ENCODE measurements around the gene ZMIZ1.

ZMIZ1 gene

DNA sequence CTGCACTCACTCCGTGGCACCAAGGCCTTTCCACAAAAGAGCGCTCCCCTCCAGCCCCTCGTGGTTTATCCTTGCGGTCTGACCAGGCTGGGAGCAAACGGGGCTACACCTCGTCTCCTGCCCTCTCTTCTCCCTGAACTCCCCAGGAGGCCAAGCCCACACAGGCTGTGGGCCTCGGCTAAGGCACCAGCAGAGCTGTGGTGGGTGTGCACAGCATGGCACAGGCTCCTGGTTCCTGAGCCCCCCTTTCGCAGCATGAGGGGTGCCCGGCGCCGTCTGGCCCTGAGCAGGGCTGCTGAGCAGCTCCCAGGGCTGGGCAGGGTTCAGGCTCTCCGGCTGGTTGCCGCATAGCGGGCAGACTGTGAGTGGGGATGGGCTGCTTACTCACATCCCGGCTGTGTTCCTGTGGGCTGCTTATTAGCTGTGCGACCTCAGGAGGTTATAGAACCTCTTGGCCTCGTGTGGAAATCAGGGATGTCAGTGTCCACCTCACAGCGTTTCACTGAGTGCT is 90.4 kb downstream of the ZMIZ1 start:
- DNase-seq = no peak

DNA sequence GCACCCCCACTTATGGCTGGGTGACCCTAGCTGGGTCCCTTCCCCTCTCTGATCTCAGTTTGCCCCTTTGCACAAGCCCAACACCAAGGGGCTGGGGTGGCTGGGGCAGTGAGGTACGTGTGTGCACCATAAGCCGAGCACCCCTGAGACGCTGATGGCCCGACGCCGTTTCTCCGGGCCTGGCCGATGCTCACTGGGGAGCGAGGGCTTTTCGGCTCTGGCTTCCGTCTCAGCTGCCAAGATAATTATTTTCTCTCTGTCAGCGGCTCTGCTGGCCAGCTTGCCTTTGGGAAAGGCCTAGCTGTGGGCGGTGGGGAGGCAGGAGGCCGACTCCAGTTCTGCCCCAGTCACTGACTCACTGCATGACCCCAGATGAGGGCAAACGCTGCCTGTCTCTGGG is 91.0 kb downstream of the ZMIZ1 start:
- no peak for DNase-seq

- DNase-seq = no peak
Measured at GRCh38 chr10:79160191-79160590, 91.4 kb downstream of the ZMIZ1 start.

DNA sequence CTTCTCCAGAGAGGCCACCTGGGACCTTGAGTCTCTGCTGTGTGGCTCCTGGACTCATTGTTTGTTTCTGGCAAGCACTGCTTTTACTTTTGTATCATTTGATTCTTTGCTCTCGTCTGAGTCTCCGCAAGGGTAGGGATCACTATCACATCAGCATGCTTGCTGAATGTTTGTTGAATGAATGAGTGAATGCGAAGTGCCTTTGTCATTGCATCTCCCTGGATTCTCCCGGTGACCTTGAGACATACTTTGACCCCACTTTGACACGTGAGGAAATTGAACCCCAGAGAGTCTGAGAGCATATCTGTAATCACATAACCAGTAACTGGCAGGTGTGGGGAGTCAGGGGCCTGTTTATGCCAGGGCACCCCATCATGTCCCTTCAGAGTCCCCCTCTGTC is 92.8 kb downstream of the ZMIZ1 start:
- no peak for DNase-seq

DNA sequence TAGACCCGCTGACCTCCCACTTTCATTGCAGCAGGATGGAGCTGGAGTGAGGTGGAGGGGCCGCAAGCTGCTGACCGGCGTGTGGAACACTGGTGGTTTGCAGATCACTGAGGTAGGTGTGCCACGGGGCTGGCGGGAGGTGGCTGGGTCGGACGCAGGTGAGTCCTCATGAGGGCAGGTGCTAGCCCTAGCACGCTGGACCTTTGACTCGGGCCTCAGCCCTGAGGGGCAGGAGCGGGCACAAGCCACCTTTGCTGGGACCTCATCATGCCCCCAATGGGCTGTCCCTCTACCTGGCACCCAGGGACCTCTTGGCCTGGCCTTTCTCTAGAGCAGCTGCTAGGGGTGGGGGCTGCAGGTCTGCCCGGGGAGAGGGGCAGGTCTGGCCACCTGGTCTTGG is 93.3 kb downstream of the ZMIZ1 start:
- DNase-seq = no peak

GRCh38 chr10:79162861-79163665 is 94.3 kb downstream of the ZMIZ1 start:
- DNase-seq = no peak

- no peak for DNase-seq
Measured at GRCh38 chr10:79163666-79163975, 94.9 kb downstream of the ZMIZ1 start.

DNA sequence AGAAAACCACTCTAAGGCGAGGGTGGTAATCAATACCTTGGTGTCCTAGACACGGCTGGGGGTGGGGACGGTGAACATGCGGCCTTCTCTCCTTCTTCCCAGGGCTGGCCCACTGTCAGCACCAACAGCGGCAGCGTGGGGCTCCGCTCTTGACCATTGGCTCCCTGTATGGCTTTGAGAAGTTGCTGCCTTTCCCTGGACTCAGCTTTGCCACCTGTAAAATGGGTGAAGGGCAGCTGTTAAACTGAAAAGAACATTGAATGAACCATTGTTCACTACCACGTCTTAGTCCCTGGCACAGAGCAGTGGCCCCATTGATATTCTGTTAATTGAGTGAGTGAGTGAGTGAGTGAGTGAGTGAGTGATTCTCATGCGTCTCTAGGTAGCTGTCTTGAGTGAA is 95.3 kb downstream of the ZMIZ1 start:
- DNase-seq = no peak

DNA sequence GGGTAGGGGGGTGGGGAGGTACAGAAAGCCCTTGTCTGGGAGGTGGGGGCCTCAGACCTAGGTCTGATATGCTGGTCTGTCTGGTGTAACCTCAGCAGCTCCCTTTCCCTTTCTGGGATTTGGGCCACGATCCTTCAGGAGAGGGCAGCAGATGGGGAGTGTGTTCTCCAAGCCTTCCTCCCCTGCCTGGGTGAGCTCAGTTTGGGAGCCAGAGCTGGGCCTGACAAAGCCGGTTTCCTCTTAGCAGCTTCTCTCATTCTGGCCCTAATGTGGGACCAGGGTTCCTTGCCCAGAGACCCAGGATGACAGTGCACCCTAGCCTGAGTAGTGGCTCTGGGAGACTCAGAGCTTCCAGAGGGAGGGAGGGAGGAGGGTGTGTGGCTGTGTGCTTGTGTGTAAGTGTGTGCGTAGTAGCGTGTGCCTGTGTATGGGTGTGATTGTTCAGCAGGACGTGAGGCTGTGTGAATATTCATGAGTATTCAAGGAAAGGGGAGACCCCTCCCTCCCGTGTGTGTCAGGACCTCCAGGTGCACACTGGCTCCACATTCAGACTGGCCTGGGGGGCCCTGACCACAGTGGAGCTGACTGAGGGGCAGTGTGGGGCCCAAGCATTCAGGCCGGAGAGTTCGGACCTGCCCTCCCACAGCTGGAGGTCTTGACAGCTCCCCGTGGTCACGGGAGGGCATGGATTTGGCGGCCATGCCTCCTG is 96.5 kb downstream of the ZMIZ1 start:
- no peak for DNase-seq

DNA sequence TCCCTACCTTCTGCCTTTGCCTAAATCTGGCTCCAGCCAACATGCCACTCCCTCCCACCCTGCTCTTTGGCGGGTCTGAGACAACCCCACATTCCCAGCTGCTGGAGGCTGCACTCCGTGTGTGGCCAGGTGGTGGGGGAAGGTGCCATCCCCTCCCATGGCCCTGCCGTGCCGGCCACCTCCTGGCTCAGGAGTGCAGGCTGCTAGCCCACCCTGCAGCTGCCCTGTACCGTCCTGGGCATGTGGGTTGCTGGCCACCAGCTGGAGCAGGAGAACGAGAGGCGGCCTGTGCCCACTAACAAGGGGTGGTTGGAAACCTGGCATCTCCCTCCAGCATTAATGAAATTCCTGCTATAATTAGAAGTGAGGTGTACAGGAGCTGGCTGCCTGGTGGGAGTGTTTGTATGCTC is 97.6 kb downstream of the ZMIZ1 start:
- DNase-seq = no peak

DNA sequence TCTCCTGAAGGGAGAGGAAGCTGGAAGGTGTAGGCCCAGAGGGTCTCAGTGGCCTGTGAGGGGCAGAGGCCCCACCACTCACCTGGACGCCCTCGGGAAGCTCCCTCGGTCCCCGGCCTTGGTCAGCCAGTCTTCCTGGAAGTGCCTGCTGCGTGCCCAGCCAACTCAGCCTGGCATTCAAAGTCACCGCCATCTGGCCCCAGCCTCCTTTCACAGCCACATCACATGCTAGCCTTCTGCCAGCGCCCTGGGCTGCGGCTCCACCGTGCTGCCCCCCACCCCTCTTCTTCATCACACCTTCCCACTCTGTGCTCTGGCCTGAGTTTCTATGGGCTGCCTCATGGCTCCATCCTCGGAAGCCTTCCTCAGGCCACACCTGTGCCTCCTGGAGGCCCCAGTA is 98.0 kb downstream of the ZMIZ1 start:
- DNase-seq = no peak

DNA sequence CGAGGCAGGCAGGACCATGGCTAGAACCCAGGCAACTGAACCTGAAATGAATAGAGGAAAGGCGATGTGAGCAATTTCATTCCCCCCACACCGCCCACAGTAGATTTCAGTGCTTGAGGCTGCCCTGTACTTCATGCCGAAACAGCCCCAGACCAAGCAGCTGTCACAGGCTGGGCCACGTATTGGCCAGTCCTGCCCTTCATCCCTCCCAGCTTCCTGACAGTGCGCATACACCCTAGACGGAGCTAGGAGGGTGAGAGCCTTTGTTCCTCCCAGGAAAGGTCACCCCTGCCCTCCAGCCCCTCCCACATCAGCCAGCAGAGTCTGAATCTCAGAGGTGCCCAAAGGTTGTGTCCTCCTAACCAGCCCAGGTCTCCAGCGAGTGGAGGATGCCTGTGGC is 98.8 kb downstream of the ZMIZ1 start:
- no peak for DNase-seq

DNA sequence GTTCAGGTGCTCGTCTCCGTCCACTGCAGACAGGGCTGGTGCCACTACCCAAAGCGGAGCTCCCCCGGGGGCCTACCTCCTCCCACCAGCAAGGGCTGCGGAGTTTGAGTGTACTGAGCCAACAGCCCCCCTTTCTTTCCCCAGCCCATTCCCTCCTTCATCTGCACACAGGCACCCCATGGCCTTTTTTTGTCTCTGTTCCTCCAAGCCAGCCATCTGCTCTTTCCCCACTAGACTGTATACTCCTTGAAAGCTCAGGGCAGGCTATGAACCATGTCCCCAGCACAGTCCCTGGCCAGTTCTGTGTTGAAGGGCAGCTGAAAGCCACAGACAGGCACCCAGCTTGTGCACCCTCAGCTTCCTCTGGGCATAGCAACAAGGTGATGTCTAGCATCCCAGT is 99.4 kb downstream of the ZMIZ1 start:
- DNase-seq = no peak

DNA sequence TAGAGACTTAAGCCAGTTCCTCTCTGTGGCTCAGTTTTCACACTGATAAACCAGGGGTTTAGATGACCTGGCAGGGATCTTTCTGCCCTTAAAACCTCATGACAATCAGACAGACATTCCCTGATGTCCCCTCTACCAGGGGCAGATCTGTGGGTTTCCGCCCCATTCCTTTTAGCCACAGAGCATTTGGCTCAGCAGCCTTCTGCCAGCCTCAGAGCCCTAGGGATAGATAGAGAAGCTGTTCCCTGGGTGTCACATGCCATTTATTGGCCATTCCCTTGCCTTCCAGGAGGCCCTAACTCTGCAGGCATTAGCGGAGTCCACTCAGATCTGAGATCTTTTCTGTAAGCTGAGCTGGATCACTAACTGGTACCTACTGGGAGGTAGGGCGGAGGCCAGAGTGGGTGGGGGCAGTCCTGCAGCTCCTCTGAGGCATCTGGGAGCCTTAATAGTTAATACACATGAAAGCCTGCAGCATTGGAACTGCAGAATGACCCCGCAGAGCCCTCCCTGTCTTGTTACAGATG is 101.5 kb downstream of the ZMIZ1 start:
- DNase-seq = no peak

GRCh38 chr10:79170993-79171392 is 102.2 kb downstream of the ZMIZ1 start:
- DNase-seq = no peak

DNA sequence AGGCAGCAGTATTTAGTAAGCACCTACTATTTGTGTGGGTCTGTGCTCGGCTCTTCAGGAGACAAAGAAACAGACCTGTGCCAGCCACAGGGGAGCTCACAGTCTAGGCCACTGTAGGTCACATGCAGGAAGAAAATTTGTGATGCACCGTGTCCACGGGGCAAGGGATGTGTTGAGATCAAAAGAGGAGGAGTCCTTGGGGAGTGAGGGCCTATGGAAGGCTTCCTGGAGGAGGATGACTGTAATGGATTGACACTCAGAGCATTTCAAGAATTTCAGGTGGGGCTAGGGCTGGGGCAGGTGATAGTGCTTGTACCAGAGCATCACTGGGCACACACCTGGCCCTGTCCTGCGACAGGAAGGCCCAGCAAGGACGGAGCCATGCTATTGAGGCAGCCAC is 102.7 kb downstream of the ZMIZ1 start:
- DNase-seq = no peak

GRCh38 chr10:79172881-79173280 is 104.1 kb downstream of the ZMIZ1 start:
- DNase-seq = no peak

- DNase-seq = no peak
Measured at GRCh38 chr10:79173582-79174262, 105.0 kb downstream of the ZMIZ1 start.

- DNase-seq = no peak
Measured at GRCh38 chr10:79176052-79176501, 107.3 kb downstream of the ZMIZ1 start.

- no peak for DNase-seq
Measured at GRCh38 chr10:79176949-79177602, 108.3 kb downstream of the ZMIZ1 start.

GRCh38 chr10:79178070-79178576 is 109.4 kb downstream of the ZMIZ1 start:
- DNase-seq = no peak

DNA sequence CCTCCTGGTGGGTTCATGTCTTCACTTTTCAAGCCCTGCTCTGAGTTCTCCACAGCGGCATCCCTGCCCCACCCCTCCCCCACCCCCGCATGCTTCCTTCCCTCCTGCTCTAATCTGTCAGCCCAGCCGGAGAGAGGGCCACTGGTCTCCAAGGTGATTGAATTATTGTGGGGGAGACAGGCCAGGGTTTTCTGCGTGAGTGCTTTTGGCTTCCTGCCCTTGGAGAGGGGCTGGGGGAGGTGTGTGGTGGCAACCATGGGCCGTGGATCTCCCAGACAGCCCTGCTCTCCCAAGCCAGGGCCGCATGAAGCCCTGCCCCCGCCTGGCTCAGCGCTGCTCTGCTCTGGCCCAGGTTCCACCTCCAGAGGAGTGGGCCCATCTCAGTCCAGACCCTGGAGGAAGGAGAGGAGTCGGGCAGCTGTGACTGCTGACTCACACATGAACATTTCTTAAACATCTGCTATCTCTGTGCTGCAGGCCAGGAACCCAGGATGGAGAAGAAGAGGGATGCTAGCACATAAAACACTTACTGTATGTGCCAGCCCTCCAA is 109.9 kb downstream of the ZMIZ1 start:
- DNase-seq = no peak
